ENCODE measurements around the gene HDDC2. TPM values are rescaled to one million over a fixed set of nuclear protein-coding genes. Genes with fewer than 3 reads are reported as not detected.
"Not testable (repeated sequence)": the region's sequence is repeated elsewhere in the genome, so short reads cannot be mapped to it uniquely, and the experiment has no call there.

The HDDC2 gene
- total RNA-seq, 1 experiment from 2014 or later, result 86.1 TPM

- no peak for DNase-seq (ENCODE audit: low spot score)
Measured at GRCh38 chr6:125307150-125307838, 5.5 kb upstream of the HDDC2 start.

GRCh38 chr6:125306756-125307149, 5.0 kb upstream of the HDDC2 start:
- DNase-seq (ENCODE audit: low spot score), result no peak

- no peak for DNase-seq (ENCODE audit: low spot score)
Measured at GRCh38 chr6:125304970-125305660, 3.3 kb upstream of the HDDC2 start.

GRCh38 chr6:125303512-125303854, 1.7 kb upstream of the HDDC2 start:
- no peak for DNase-seq (ENCODE audit: low spot score)

GRCh38 chr6:125302840-125303511, 1.2 kb upstream of the HDDC2 start:
- no peak for DNase-seq (ENCODE audit: low spot score)

GRCh38 chr6:125300992-125301434, 754 bp downstream of the HDDC2 start:
- DNase-seq (ENCODE audit: low spot score), result no peak

GRCh38 chr6:125299257-125299656, 2.5 kb downstream of the HDDC2 start:
- no peak for DNase-seq (ENCODE audit: low spot score)

- no peak for DNase-seq (ENCODE audit: low spot score)
Measured at GRCh38 chr6:125296471-125296870, 5.3 kb downstream of the HDDC2 start.

GRCh38 chr6:125294925-125295324, 6.8 kb downstream of the HDDC2 start:
- no peak for DNase-seq (ENCODE audit: low spot score)

GRCh38 chr6:125294036-125294435, 7.7 kb downstream of the HDDC2 start:
- no peak for DNase-seq (ENCODE audit: low spot score)

- no peak for DNase-seq (ENCODE audit: low spot score)
Measured at GRCh38 chr6:125293587-125293986, 8.2 kb downstream of the HDDC2 start.

GRCh38 chr6:125287718-125288117, 14.0 kb downstream of the HDDC2 start:
- DNase-seq (ENCODE audit: low spot score), result no peak

GRCh38 chr6:125285936-125286335, 15.8 kb downstream of the HDDC2 start:
- no peak for DNase-seq (ENCODE audit: low spot score)

GRCh38 chr6:125285353-125285752, 16.4 kb downstream of the HDDC2 start:
- no peak for DNase-seq (ENCODE audit: low spot score)

GRCh38 chr6:125282470-125282869, 19.3 kb downstream of the HDDC2 start:
- DNase-seq (ENCODE audit: low spot score), result not testable (repeated sequence)

- DNase-seq (ENCODE audit: low spot score), result not testable (repeated sequence)
Measured at GRCh38 chr6:125280370-125281035, 21.3 kb downstream of the HDDC2 start.

GRCh38 chr6:125279961-125280360, 21.8 kb downstream of the HDDC2 start:
- no peak for DNase-seq (ENCODE audit: low spot score)

- DNase-seq (ENCODE audit: low spot score), result no peak
Measured at GRCh38 chr6:125277838-125278237, 23.9 kb downstream of the HDDC2 start.

GRCh38 chr6:125275779-125276178, 26.0 kb downstream of the HDDC2 start:
- no peak for DNase-seq (ENCODE audit: low spot score)

- DNase-seq (ENCODE audit: low spot score), result no peak
Measured at GRCh38 chr6:125274935-125275334, 26.8 kb downstream of the HDDC2 start.

- peak; percentile 53 for DNase-seq (ENCODE audit: low spot score)
Measured at GRCh38 chr6:125273965-125274364, 27.8 kb downstream of the HDDC2 start.

GRCh38 chr6:125273251-125273650, 28.5 kb downstream of the HDDC2 start:
- DNase-seq (ENCODE audit: low spot score), result no peak

Measured in H4 (cell line).